Bronchial epithelial cell (primary cell): ENCODE measurements around the gene SLC47A2. TPM values are rescaled to one million over a fixed set of nuclear protein-coding genes. Genes with fewer than 3 reads are reported as not detected.

Experiments
- DNase-seq: peaks from one replicate; pipeline ENCODE4 v3.0.0-alpha.2; 2010; ENCODE audit warnings: low read depth
- FAIRE-seq: peaks from 2 replicates; lab custom pipeline; 2011; peaks lifted over from hg19 to GRCh38; lab: Jason Lieb, UNC
- H3K27me3 ChIP-seq: 2 replicates; pipeline ENCODE4 v1.5.1; 2011; ENCODE audit warnings: low read length; ENCODE audit not compliant: control insufficient read depth, insufficient read depth
- H3K36me3 ChIP-seq: 2 replicates; pipeline ENCODE4 v1.5.1; 2011; ENCODE audit warnings: low read length; ENCODE audit not compliant: control insufficient read depth, insufficient read depth
- H3K4me3 ChIP-seq: 2 replicates; pipeline ENCODE4 v1.5.1; 2011; ENCODE audit warnings: mild to moderate bottlenecking, low read depth, low read length, control low read depth
- CTCF ChIP-seq: IDR thresholded peaks from 2 replicates; pipeline ENCODE4 v1.5.1; 2011; ENCODE audit warnings: mild to moderate bottlenecking, moderate library complexity, low read length, control low read depth, inconsistent platforms; ENCODE audit not compliant: insufficient read depth, severe bottlenecking
- total RNA-seq: library from RNA; depleted of rRNA; stranded (reverse); fragments of >200 nt; gene quantifications from 2 replicates; pipeline ENCODE4 v1.2.1, GENCODE V29; 2014

SLC47A2 gene
- total RNA-seq, 1 donor from 2014 or later, result 0.79 TPM

- no peak for TF ChIP-seq CTCF
- FAIRE-seq (no peak), DNase-seq (peak; percentile 21)
- Histone ChIP-seq H3K36me3 (no peaks in the 10 kb centered on the region), H3K4me3 (no peak overlapping the region), H3K27me3 (no peaks in the 10 kb centered on the region)
These were observed 4.4 kb upstream of the SLC47A2 start for GRCh38 chr17:19720631-19721426.

GRCh38 chr17:19720210-19720475 lies 3.8 kb upstream of the SLC47A2 start:
- Histone ChIP-seq H3K36me3 (no peaks in the 10 kb centered on the region), H3K27me3 (no peaks in the 10 kb centered on the region), H3K4me3 (no peak overlapping the region)
- no peak for TF ChIP-seq CTCF
- FAIRE-seq, result no peak
- DNase-seq, result no peak

- Histone ChIP-seq H3K27me3 (no peaks in the 10 kb centered on the region), H3K4me3 (no peak overlapping the region), H3K36me3 (no peaks in the 10 kb centered on the region)
- DNase-seq, result peak; percentile 96
- FAIRE-seq, result peak; percentile 58
- peak; percentile 10 for TF ChIP-seq CTCF
These were observed 3.2 kb upstream of the SLC47A2 start for GRCh38 chr17:19719355-19720209.

- FAIRE-seq (peak; percentile 50), DNase-seq (no peak)
- H3K27me3 ChIP-seq, result no peaks in the 10 kb centered on the region
- no peak overlapping the region for H3K4me3 ChIP-seq
- H3K36me3 ChIP-seq, result no peaks in the 10 kb centered on the region
- peak; percentile 44 for TF ChIP-seq CTCF
These were observed 2.4 kb upstream of the SLC47A2 start for GRCh38 chr17:19718613-19719354.

- H3K27me3 ChIP-seq, result no peaks in the 10 kb centered on the region
- H3K4me3 ChIP-seq, result no peak overlapping the region
- H3K36me3 ChIP-seq, result no peaks in the 10 kb centered on the region
- no peak for TF ChIP-seq CTCF
- FAIRE-seq (no peak), DNase-seq (no peak)
These were observed 1.7 kb upstream of the SLC47A2 start for GRCh38 chr17:19718041-19718612.
